Osteocyte (in vitro differentiated cells): ENCODE data around the gene UPF3A. TPM values are rescaled to one million over a fixed set of nuclear protein-coding genes. Genes with fewer than 3 reads are reported as not detected.
"Not testable (repeated sequence)": the region's sequence is repeated elsewhere in the genome, so short reads cannot be mapped to it uniquely, and the experiment has no call there.

Experiments used
- DNase-seq: peaks from one replicate; pipeline ENCODE4 v3.0.0; 2021; ENCODE audit warnings: mixed read lengths; ENCODE audit not compliant: unreplicated experiment; ENCODE audit errors: extremely low spot score
- H3K27ac Mint-ChIP-seq: one replicate; pipeline ENCODE4 v1.8.0; 2021; ENCODE audit warnings: mild to moderate bottlenecking, mixed read lengths; ENCODE audit not compliant: unreplicated experiment
- H3K27me3 Mint-ChIP-seq: one replicate; pipeline ENCODE4 v1.8.0; 2021; ENCODE audit warnings: mixed read lengths; ENCODE audit not compliant: unreplicated experiment
- H3K36me3 Mint-ChIP-seq: one replicate; pipeline ENCODE4 v1.8.0; 2021; ENCODE audit warnings: mixed read lengths; ENCODE audit not compliant: unreplicated experiment
- H3K4me1 Mint-ChIP-seq: one replicate; pipeline ENCODE4 v1.8.0; 2021; ENCODE audit warnings: mixed read lengths; ENCODE audit not compliant: unreplicated experiment
- H3K4me3 Mint-ChIP-seq: one replicate; pipeline ENCODE4 v1.8.0; 2021; ENCODE audit warnings: mild to moderate bottlenecking, moderate library complexity, mixed read lengths; ENCODE audit not compliant: unreplicated experiment
- H3K9me3 Mint-ChIP-seq: one replicate; pipeline ENCODE4 v1.8.0; 2021; ENCODE audit warnings: mixed read lengths; ENCODE audit not compliant: unreplicated experiment
- CTCF ChIP-seq: fragments of 200-600 bp; sonication (generic); IDR thresholded peaks from 2 replicates; pipeline ENCODE4 v1.5.0; 2021; ENCODE audit warnings: antibody characterized with exemption, mild to moderate bottlenecking, moderate library complexity
- total RNA-seq: library from RNA; stranded (reverse); gene quantifications from 2 replicates; pipeline ENCODE4 v1.2.1, GENCODE V29; 2021

UPF3A gene
- total RNA-seq, 1 donor from 2014 or later, result 63.1 TPM

GRCh38 chr13:114260814-114261213 is 20.6 kb upstream of the UPF3A start:
- H3K27me3 Mint-ChIP-seq, result no peaks in the 10 kb centered on the region
- H3K9me3 Mint-ChIP-seq, result no peaks in the 10 kb centered on the region
- H3K4me3 Mint-ChIP-seq, result no peak overlapping the region
- no peak for DNase-seq
- peaks cover 72% of the 10 kb centered on the region for H3K36me3 Mint-ChIP-seq
- no peak for TF ChIP-seq CTCF
- peaks cover 26% of the 10 kb centered on the region for H3K4me1 Mint-ChIP-seq
- H3K27ac Mint-ChIP-seq, result no peak overlapping the region

- peaks cover 69% of the 10 kb centered on the region for H3K36me3 Mint-ChIP-seq
- DNase-seq, result no peak
- H3K9me3 Mint-ChIP-seq, result no peaks in the 10 kb centered on the region
- TF ChIP-seq CTCF, result no peak
- no peak overlapping the region for H3K4me3 Mint-ChIP-seq
- no peak overlapping the region for H3K27ac Mint-ChIP-seq
- peaks cover 28% of the 10 kb centered on the region for H3K4me1 Mint-ChIP-seq
- no peaks in the 10 kb centered on the region for H3K27me3 Mint-ChIP-seq
These were observed 20.0 kb upstream of the UPF3A start for GRCh38 chr13:114261328-114261965.

- TF ChIP-seq CTCF, result no peak
- Mint-ChIP-seq H3K36me3 (peaks cover 65% of the 10 kb centered on the region), H3K4me1 (peaks cover 28% of the 10 kb centered on the region), H3K27me3 (no peaks in the 10 kb centered on the region), H3K4me3 (no peak overlapping the region), H3K9me3 (no peaks in the 10 kb centered on the region), H3K27ac (peak overlapping the region; percentile 87)
- no peak for DNase-seq
These were observed 17.8 kb upstream of the UPF3A start for GRCh38 chr13:114263578-114263977.

- peak overlapping the region; percentile 87 for H3K27ac Mint-ChIP-seq
- not testable (repeated sequence) for DNase-seq, H3K9me3 Mint-ChIP-seq, H3K4me3 Mint-ChIP-seq, H3K27me3 Mint-ChIP-seq
- H3K36me3 Mint-ChIP-seq, result peaks cover 66% of the 10 kb centered on the region
- peaks cover 28% of the 10 kb centered on the region for H3K4me1 Mint-ChIP-seq
These were observed 17.1 kb upstream of the UPF3A start for GRCh38 chr13:114264313-114264712.

GRCh38 chr13:114264886-114265611 is 16.4 kb upstream of the UPF3A start:
- TF ChIP-seq CTCF, result no peak
- DNase-seq, result no peak
- no peaks in the 10 kb centered on the region for H3K9me3 Mint-ChIP-seq
- peaks cover 28% of the 10 kb centered on the region for H3K4me1 Mint-ChIP-seq
- H3K27ac Mint-ChIP-seq, result peak overlapping the region; percentile 87
- peak overlapping the region; percentile 22 for H3K4me3 Mint-ChIP-seq
- H3K36me3 Mint-ChIP-seq, result peaks cover 62% of the 10 kb centered on the region
- no peaks in the 10 kb centered on the region for H3K27me3 Mint-ChIP-seq
